HG02938 (cell line): ENCODE results near the gene FBXO31.

Source experiments
- ATAC-seq: cut with Tn5 transposase; IDR thresholded peaks from one replicate; pipeline ENCODE4 v1.9.1; 2021; ENCODE audit warnings: mild to moderate bottlenecking, moderate library complexity; ENCODE audit not compliant: unreplicated experiment

The FBXO31 gene

DNA sequence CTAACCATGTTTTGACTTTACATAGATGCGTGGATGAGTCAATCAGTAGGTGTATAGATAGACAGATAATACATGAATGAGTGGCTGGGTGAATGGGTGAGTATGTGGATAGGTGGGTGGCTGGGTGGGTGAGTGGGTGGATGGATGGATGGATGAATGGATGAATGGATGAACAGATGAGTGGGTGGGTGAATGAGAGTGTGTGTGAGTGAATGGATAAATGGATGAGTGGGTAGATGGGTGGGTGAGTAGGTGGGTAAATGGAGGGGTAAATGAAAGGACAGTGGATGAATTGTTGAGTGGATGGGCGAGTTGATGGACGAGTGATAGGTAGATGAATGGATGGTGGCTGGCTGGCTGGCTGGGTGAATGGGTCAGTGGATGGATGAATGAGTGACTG, 89.6 kb downstream of the FBXO31 start:
- no peak for ATAC-seq

DNA sequence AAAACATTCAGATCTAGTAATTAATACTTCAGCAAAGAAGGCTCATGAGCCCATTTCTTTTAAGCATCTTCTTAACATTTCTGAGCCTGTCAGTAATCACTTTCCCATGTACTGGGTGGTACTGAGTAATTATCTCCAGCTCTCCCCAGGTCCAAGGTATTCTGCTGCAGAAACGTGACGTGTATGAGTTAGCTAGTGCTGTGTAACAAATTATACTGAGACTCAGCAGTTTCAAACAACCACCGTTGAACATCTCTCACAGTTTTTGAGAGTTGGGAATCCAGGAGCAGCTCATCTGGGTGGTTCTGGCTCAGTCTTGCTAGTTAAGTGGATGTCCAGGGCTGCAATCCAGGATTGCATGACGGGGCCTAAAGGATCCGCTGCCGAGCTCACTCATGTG, 91.6 kb downstream of the FBXO31 start:
- ATAC-seq = no peak

DNA sequence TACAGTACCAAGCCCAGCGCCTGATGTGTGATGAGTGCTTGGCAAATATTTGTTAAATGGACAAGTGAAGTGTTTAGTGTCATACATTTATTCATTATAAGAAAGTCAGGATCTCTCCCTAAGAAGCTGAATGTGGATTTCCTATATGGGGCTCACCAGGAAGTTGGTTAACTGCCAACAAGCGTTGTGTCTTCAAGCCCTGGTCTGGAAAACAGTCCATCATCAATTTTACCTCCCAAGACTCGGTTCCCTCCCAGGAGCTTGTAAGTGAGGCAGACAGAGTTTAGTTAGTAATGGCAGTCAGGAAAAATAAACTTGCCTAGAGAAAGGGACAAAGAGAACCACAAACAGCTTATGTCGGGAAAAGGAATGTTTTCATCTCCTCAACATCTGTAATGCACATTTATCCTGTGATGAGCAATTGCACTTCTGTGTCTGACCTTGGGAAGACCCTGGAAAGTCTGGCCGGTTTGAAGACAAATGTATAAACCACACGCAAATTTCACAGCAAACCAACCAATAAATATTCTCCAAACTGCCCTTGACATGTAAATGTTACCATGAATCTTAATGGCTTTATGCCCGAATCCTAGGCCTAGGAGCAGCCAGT, 94.7 kb downstream of the FBXO31 start:
- ATAC-seq = no peak

DNA sequence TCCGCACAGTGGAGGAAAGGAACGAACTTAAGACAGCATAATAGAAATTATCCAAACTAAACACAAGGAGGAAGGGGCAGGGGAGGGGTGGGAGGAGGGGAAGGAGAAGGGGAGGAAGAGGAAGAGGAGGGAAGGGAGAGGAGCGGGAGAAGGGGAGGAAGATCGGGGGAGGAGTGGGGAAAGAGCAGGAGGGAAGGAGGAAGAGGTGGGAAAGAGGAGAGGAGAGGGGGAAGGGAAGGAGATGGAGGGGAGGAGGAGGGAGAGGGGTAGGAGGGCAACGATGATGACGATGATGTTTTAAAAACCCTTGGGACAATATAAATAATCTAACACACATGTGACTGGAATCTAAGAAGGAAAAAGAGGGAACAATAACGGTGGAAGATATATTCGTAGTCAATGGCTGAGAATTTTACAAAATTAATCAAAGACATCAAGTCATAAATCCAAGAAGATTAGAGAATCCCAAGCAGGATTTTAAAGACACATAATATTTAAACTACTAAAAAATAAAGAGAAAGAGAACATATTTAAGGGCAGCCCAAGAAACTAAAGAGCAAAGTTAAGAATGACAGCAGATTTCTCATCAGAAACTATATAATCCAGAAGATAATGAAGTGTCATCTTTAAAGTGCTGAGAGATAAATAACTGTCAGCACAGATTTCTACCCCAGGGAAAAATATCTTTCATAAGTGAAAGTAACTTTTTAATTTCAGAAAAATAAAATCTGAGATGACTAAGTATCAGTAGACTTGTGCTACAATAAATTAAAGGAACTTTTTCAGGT, 96.5 kb downstream of the FBXO31 start:
- ATAC-seq = no peak

DNA sequence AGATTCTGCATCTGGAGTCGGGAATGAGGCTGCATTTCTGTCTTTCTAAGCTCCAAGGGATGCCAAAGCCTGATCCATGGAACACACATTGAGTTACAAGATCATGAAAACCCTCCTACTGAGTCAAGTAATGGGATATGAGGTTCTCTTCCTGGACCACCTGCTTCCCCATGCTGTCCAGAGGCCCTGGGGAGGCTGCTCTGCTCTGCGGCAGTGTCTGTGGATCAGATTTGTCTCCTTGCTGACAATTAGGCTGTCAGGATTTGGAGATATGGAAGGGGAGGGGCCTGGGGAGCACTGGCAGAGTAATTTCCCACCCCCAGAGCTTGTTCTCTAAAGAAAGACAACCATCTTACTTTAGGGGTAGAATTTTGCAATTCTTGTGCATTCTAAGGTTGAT, 99.4 kb downstream of the FBXO31 start:
- ATAC-seq = no peak

DNA sequence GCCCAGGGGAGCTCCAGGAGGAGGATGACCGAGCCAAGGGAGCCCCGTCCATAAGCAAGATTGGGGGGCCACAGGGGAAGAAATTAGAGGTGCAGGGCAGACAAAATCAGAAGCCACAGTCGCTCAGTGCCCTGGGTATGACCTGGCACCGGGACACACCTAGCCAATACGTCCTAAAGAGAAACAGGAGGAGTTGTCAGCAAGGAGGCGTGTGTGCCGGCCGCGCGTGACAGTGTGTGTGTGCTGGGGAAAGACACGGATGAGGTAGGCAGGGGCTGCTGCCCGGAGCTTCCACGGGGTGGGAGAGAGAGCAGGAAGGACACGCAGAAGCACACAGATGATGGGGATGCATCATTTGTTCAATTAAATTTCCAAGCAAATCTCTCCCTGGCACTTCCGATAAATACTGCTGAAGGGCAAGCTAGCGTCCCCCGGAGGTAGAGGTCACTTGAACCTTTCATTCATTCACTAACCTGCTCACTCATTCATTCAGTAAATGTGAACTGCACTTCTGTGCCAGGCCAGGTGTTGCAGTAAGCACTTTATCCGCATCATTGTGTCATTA, 104.4 kb downstream of the FBXO31 start:
- ATAC-seq = no peak

DNA sequence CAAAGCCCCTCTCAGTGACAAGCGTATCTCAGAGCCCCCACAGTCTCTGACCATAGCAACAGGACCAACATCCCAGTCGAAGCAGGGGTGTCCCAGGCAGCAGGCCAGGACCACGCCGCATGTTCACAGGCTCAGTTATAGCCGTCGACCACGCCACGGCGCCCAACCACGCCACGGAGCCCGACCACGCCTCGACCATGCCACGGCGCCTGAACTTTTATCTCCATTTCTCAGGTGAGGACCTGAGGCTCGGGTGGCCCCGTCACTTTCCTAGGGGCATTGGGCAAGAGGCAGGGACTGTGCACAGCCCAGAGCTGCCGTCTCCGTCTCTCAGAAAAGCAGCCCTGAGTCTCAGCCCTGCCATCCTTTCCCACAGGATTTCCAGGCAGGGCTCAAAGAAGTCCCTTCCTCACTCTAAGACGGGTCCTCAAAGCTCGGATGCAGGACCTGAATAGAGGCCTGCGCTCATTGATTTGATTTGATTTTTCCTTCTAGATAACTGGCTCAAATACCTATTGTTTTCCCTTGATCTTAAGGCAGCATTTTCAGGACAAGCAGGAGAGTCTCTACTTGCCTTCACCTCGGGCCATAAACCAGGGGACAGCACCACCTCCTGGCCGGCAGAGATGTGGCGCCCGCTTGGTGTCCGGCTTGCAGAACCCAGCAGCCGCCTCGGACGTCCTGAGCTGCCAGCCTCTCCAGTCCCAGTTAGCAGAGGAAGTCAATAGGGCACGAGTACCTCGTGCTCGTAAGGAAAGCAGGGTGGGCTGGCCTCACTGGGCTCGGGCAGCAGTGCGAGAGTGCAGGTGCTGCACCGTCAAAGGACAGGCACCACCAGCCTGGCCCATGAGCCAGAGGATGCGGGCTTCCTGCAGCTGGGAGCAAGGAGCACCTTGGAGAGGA, 105.1 kb downstream of the FBXO31 start:
- ATAC-seq = no peak
